HepG2 (cell line): ENCODE results near the gene CHADL. TPM values are rescaled to one million over a fixed set of nuclear protein-coding genes. Genes with fewer than 3 reads are reported as not detected.
A peak's percentile ranks its signal among the peaks of the same experiment; 100 is the strongest.

ENCODE experiments used
- ARNTL ChIP-seq: sonication (generic); formaldehyde crosslinking; IDR thresholded peaks from 2 replicates; pipeline ENCODE4 v1.4.0; 2020; ENCODE audit warnings: mild to moderate bottlenecking, missing genetic modification reagents
- BCL6 ChIP-seq: IDR thresholded peaks from 2 replicates; pipeline ENCODE4 v1.6.1; 2016; ENCODE audit warnings: missing genetic modification reagents, missing compliant biosample characterization
- GABPB1 ChIP-seq: IDR thresholded peaks from 2 replicates; pipeline ENCODE4 v1.6.1; 2016; ENCODE audit warnings: mild to moderate bottlenecking, missing genetic modification reagents, moderate library complexity, missing compliant biosample characterization
- HMG20B ChIP-seq: conservative IDR thresholded peaks from 2 replicates; pipeline ENCODE4 v1.6.1; 2016; ENCODE audit warnings: missing genetic modification reagents, missing compliant biosample characterization
- JARID2 ChIP-seq: sonication (generic); formaldehyde crosslinking; IDR thresholded peaks from 2 replicates; pipeline ENCODE4 v1.8.1; 2023; ENCODE audit warnings: missing genetic modification reagents, inconsistent platforms; ENCODE audit not compliant: insufficient replicate concordance
- NPAS2 ChIP-seq: sonication (generic); formaldehyde crosslinking; IDR thresholded peaks from 2 replicates; pipeline ENCODE4 v1.8.0; 2022; ENCODE audit warnings: mild to moderate bottlenecking, missing genetic modification reagents, borderline replicate concordance
- PAX8 ChIP-seq: sonication (generic); formaldehyde crosslinking; IDR thresholded peaks from 2 replicates; pipeline ENCODE4 v1.8.0; 2022; ENCODE audit warnings: mild to moderate bottlenecking, missing genetic modification reagents, borderline replicate concordance
- PLSCR1 ChIP-seq: sonication (generic); formaldehyde crosslinking; IDR thresholded peaks from 2 replicates; pipeline ENCODE4 v1.5.0; 2020; ENCODE audit warnings: missing genetic modification reagents, mild to moderate bottlenecking, borderline replicate concordance
- SKI ChIP-seq: fragments of 450-650 bp; IDR thresholded peaks from one replicate; pipeline ENCODE4 v1.6.1; 2018; ENCODE audit warnings: mild to moderate bottlenecking; ENCODE audit not compliant: partially characterized antibody
- SSRP1 ChIP-seq: IDR thresholded peaks from 2 replicates; pipeline ENCODE4 v1.6.1; 2016; ENCODE audit warnings: control low read depth
- TRAFD1 ChIP-seq: sonication (generic); formaldehyde crosslinking; IDR thresholded peaks from 2 replicates; pipeline ENCODE4 v1.5.1; 2020; ENCODE audit warnings: missing genetic modification reagents, mild to moderate bottlenecking, borderline replicate concordance
- ZNF577 ChIP-seq: sonication (generic); formaldehyde crosslinking; IDR thresholded peaks from 2 replicates; pipeline ENCODE4 v1.4.0; 2020; ENCODE audit warnings: mild to moderate bottlenecking, low read depth, missing genetic modification reagents, borderline replicate concordance
- polyA plus RNA-seq, 8 experiments: library from polyadenylated mRNA; depleted of rRNA in 3 of 8; stranded (reverse) in 7 of 8; unstranded in 1 of 8; fragments of >200 nt; fragmentation: Illumina TruSeq in 4 of 8; extraction: Trizol in 4 of 8; gene quantifications; 2 replicates each; pipeline versions ENCODE4 v1.2.1 to v1.2.3, GENCODE V29; 2011 to 2016; ENCODE audit warnings: low read depth in 4 of 8, missing spikeins in 1 of 8, mixed read lengths in 1 of 8; ENCODE audit not compliant: insufficient read depth in 1 of 8
- total RNA-seq, 5 experiments: library from RNA; depleted of rRNA; stranded (reverse); fragments of >200 nt; fragmentation: Illumina TruSeq; extraction: Trizol; gene quantifications; 2 replicates each; pipeline ENCODE4 v1.2.3, GENCODE V29; 2016; ENCODE audit warnings: low read depth in 1 of 5

The CHADL gene
- total and polyA plus RNA-seq, 2 of the 13 experiments (the other 11 are each of a cell fraction or from before 2014, with no cell fraction given), result 2.8 to 8.1 TPM

- TF ChIP-seq TRAFD1 (CRISPR knock-in tag), result no peak
- TF ChIP-seq GABPB1 (CRISPR knock-in tag), result peak; percentile 62
- TF ChIP-seq PAX8 (CRISPR knock-in tag), result no peak
- no peak for TF ChIP-seq SSRP1 (CRISPR knock-in tag)
- no peak for TF ChIP-seq NPAS2 (CRISPR knock-in tag)
- no peak for TF ChIP-seq PLSCR1 (CRISPR knock-in tag)
- no peak for TF ChIP-seq SKI
- TF ChIP-seq JARID2 (CRISPR knock-in tag), result no peak
- TF ChIP-seq ZNF577, result no peak
- peak; percentile 47; the same call in 1 of the 2 replicates for TF ChIP-seq BCL6 (CRISPR knock-in tag)
- TF ChIP-seq ARNTL (CRISPR knock-in tag), result peak; percentile 32; the same call in 1 of the 2 replicates
- TF ChIP-seq HMG20B (CRISPR knock-in tag), result peak; percentile 35; the same call in 1 of the 2 replicates
These were observed 5.7 kb downstream of the CHADL start (continued) for GRCh38 chr22:41234815-41235695.
